H1 (cell line): ENCODE results near the gene HLA-A. TPM values are rescaled to one million over a fixed set of nuclear protein-coding genes. Genes with fewer than 3 reads are reported as not detected.

ENCODE experiments used
- CTCF ChIA-PET: fragments of 300-600 bp; sonication (Branson Sonifier 250); formaldehyde crosslinking; loops from one replicate; lab custom pipeline; 2021; ENCODE audit not compliant: partially characterized antibody; lab: Charles Lee
- POLR2A ChIA-PET: fragments of 300-600 bp; sonication (Branson Sonifier 250); formaldehyde crosslinking; loops from one replicate; lab custom pipeline; 2021; ENCODE audit warnings: inconsistent platforms; ENCODE audit not compliant: partially characterized antibody; lab: Charles Lee
- DNase-seq, 2 experiments: peaks; one replicate each; pipeline versions ENCODE4 v3.0.0 to v3.0.0-alpha.2; 2010 to 2022; ENCODE audit warnings: low spot score in 2 of 2, low read depth in 1 of 2, mixed read lengths in 1 of 2
- FAIRE-seq: peaks from 2 replicates; lab custom pipeline; 2011; peaks lifted over from hg19 to GRCh38; lab: Jason Lieb, UNC
- H2AFZ ChIP-seq: 2 replicates; pipeline ENCODE4 v1.8.1; 2012; ENCODE audit warnings: low read length, inconsistent platforms
- H2AK5ac ChIP-seq: 2 replicates; pipeline ENCODE4 v1.6.1; 2013; ENCODE audit warnings: low read depth, low read length
- H2BK120ac ChIP-seq: replicated peaks from 2 replicates; pipeline ENCODE3; 2013; ENCODE audit warnings: low read depth, low read length, inconsistent platforms
- H2BK12ac ChIP-seq: 2 replicates; pipeline ENCODE4 v1.6.1; 2013; ENCODE audit warnings: low read depth, low read length
- H2BK15ac ChIP-seq: 2 replicates; pipeline ENCODE4 v1.6.1; 2013; ENCODE audit warnings: low read length
- H2BK20ac ChIP-seq: 2 replicates; pipeline ENCODE4 v1.6.1; 2013; ENCODE audit warnings: low read length
- H2BK5ac ChIP-seq: 2 replicates; pipeline ENCODE4 v1.6.1; 2013; ENCODE audit warnings: low read depth, low read length
- H3K14ac ChIP-seq: 2 replicates; pipeline ENCODE4 v1.6.1; 2013; ENCODE audit warnings: inconsistent platforms; ENCODE audit not compliant: insufficient read length
- H3K18ac ChIP-seq: 2 replicates; pipeline ENCODE4 v1.6.1; 2013; ENCODE audit warnings: low read length; ENCODE audit errors: extremely low read depth
- H3K23ac ChIP-seq: 2 replicates; pipeline ENCODE4 v1.6.1; 2013; ENCODE audit warnings: inconsistent platforms; ENCODE audit not compliant: insufficient read length
- H3K23me2 ChIP-seq: 2 replicates; pipeline ENCODE4 v1.6.1; 2013; ENCODE audit warnings: low read depth, low read length
- H3K27ac ChIP-seq: 2 replicates; pipeline ENCODE4 v1.6.1; 2011; ENCODE audit warnings: low read depth, low read length, inconsistent platforms
- H3K27me3 ChIP-seq, 4 experiments: replicated peaks in 1 of 4; 1 replicate in 1 of 4; 2 replicates in 3 of 4; pipeline versions ENCODE4 v1.6.1 to v1.8.1; 2011 to 2013; ENCODE audit warnings: low read length in 3 of 4, mild to moderate bottlenecking in 3 of 4, inconsistent platforms in 2 of 4, mixed read lengths in 2 of 4, moderate library complexity in 1 of 4; ENCODE audit not compliant: control insufficient read depth in 3 of 4, insufficient read depth in 3 of 4; ENCODE audit errors: extremely low read depth in 1 of 4
- H3K36me3 ChIP-seq, 4 experiments: 2 replicates each; pipeline versions ENCODE4 v1.6.1 to v1.8.1; 2011 to 2013; ENCODE audit warnings: mild to moderate bottlenecking in 4 of 4, low read length in 3 of 4, moderate library complexity in 2 of 4, control low read depth in 1 of 4, inconsistent platforms in 1 of 4; ENCODE audit not compliant: insufficient read depth in 4 of 4, control insufficient read depth in 2 of 4
- H3K4ac ChIP-seq: replicated peaks from 2 replicates; pipeline ENCODE3; 2013; ENCODE audit warnings: low read length, low read depth, mixed read lengths, inconsistent platforms; ENCODE audit not compliant: insufficient read length
- H3K4me1 ChIP-seq, 4 experiments: replicated peaks in 1 of 4; 1 replicate in 1 of 4; 2 replicates in 3 of 4; pipeline versions ENCODE4 v1.6.1 to v1.8.1; 2011 to 2013; ENCODE audit warnings: low read length in 3 of 4, inconsistent platforms in 2 of 4, mixed read lengths in 1 of 4; ENCODE audit not compliant: insufficient read depth in 4 of 4, control insufficient read depth in 3 of 4
- H3K4me2 ChIP-seq, 2 experiments: 2 replicates each; pipeline versions ENCODE4 v1.6.1 to v1.8.1; 2011 to 2013; ENCODE audit warnings: low read depth in 2 of 2, low read length in 2 of 2, control low read depth in 1 of 2, inconsistent platforms in 1 of 2, mild to moderate bottlenecking in 1 of 2; ENCODE audit not compliant: insufficient read depth in 1 of 2
- H3K4me3 ChIP-seq, 4 experiments: fragments of 200-600, 300-600 bp in 1 of 4; sonication (generic), shearing (Covaris generic), sonication (Bioruptor Twin) in 1 of 4; 2 replicates each; pipeline versions ENCODE4 v1.5.1 to v1.8.1; 2011 to 2016; ENCODE audit warnings: low read length in 4 of 4, low read depth in 3 of 4, control low read depth in 2 of 4, inconsistent platforms in 2 of 4, mild to moderate bottlenecking in 2 of 4, mixed read lengths in 1 of 4, moderate library complexity in 1 of 4; ENCODE audit not compliant: insufficient read depth in 2 of 4; ENCODE audit errors: extremely low read depth in 1 of 4
- H3K56ac ChIP-seq: replicated peaks from 2 replicates; pipeline ENCODE3; 2013; ENCODE audit warnings: low read depth, mild to moderate bottlenecking, mixed read lengths, low read length, inconsistent platforms; ENCODE audit not compliant: insufficient read length
- H3K79me1 ChIP-seq: 2 replicates; pipeline ENCODE4 v1.6.1; 2013; ENCODE audit warnings: low read depth, low read length, control low read depth
- H3K79me2 ChIP-seq, 2 experiments: 2 replicates each; pipeline versions ENCODE4 v1.6.1 to v1.8.1; 2012 to 2013; ENCODE audit warnings: low read length in 2 of 2, mild to moderate bottlenecking in 2 of 2, inconsistent platforms in 1 of 2; ENCODE audit not compliant: insufficient read depth in 2 of 2, control insufficient read depth in 1 of 2
- H3K9ac ChIP-seq, 4 experiments: replicated peaks in 1 of 4; 1 replicate in 1 of 4; 2 replicates in 3 of 4; pipeline versions ENCODE4 v1.6.1 to v1.8.1; 2011 to 2013; ENCODE audit warnings: low read depth in 3 of 4, low read length in 3 of 4, control low read depth in 2 of 4, mild to moderate bottlenecking in 2 of 4, moderate library complexity in 2 of 4, inconsistent platforms in 1 of 4; ENCODE audit errors: extremely low read depth in 1 of 4
- H3K9me3 ChIP-seq, 2 experiments: 2 replicates each; pipeline versions ENCODE4 v1.6.1 to v1.8.1; 2012 to 2013; ENCODE audit warnings: mild to moderate bottlenecking in 2 of 2, moderate library complexity in 2 of 2, control low read depth in 1 of 2, inconsistent platforms in 1 of 2, low read depth in 1 of 2, low read length in 1 of 2, mixed read lengths in 1 of 2; ENCODE audit not compliant: insufficient read depth in 2 of 2
- H4K20me1 ChIP-seq, 2 experiments: replicated peaks in 1 of 2; 2 replicates each; pipeline versions ENCODE3 to v1.8.1; 2011 to 2013; ENCODE audit warnings: inconsistent platforms in 2 of 2, low read length in 2 of 2, mild to moderate bottlenecking in 1 of 2; ENCODE audit not compliant: insufficient read depth in 2 of 2, control insufficient read depth in 1 of 2
- H4K5ac ChIP-seq: 2 replicates; pipeline ENCODE4 v1.6.1; 2013; ENCODE audit warnings: low read length, low read depth, mixed read lengths, inconsistent platforms; ENCODE audit not compliant: insufficient read length
- H4K8ac ChIP-seq: 2 replicates; pipeline ENCODE4 v1.8.0; 2013; ENCODE audit warnings: mild to moderate bottlenecking, moderate library complexity, low read length, inconsistent platforms; ENCODE audit not compliant: insufficient read depth; ENCODE audit errors: extremely low read depth
- H4K91ac ChIP-seq: replicated peaks from 2 replicates; pipeline ENCODE3; 2013; ENCODE audit warnings: low read length, mixed read lengths, inconsistent platforms; ENCODE audit not compliant: insufficient read length
- HDAC6 ChIP-seq: IDR thresholded peaks from one replicate; pipeline ENCODE4 v1.7.1; 2012; ENCODE audit warnings: low read depth, mild to moderate bottlenecking, inconsistent platforms, low read length, moderate library complexity
- POU5F1 ChIP-seq: IDR thresholded peaks from 2 replicates; pipeline ENCODE4 v1.6.1; 2011; ENCODE audit warnings: low read depth, mild to moderate bottlenecking, low read length, moderate library complexity
- RXRA ChIP-seq: IDR thresholded peaks from 2 replicates; pipeline ENCODE4 v1.6.1; 2011; ENCODE audit warnings: low read depth, mild to moderate bottlenecking, low read length, moderate library complexity; ENCODE audit not compliant: insufficient read depth
- polyA plus RNA-seq, 7 experiments: library from polyadenylated mRNA; depleted of rRNA in 3 of 7; stranded (reverse) in 5 of 7; unstranded in 2 of 7; fragments of >200 nt in 5 of 7; fragments of 200-250 nt in 2 of 7; gene quantifications; 1 replicate in 5 of 7; 2 replicates in 1 of 7; 4 replicates in 1 of 7; pipeline versions ENCODE4 v1.2.1 to v1.2.3, GENCODE V29; 2011 to 2013; ENCODE audit warnings: missing spikeins in 2 of 7, mixed read lengths in 2 of 7
- total RNA-seq: library from RNA; stranded (reverse); fragmentation: NEBNext Ultra II Directional; extraction: Animal tissue kit (Norgen Biotek cat#: 25700); gene quantifications from 2 replicates; pipeline ENCODE4 v1.2.1, GENCODE V29; 2021

HLA-A gene
- total and polyA plus RNA-seq, 2 of the 8 experiments (the other 6 are each of a cell fraction or from before 2014, with no cell fraction given), result 221 to 474 TPM

DNA sequence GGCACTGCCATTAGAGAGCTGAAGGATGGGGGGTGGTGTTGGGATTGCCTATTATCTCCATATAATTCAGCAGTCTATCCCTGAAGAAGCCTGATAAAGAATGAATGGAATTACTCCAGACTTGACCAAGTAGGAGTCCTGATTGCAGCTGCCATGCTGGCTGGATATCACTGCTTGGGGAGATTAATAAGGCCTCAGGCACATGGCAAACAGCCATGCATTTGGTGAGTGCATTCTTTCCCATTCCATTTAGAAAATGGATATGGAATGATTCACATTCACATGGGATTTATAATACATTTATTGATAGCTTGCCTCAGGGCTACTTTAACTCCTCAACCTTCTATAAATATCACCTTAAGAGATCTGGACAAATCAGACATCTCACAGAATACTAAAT is 49.6 kb upstream of the HLA-A start:
- no peak overlapping the region for H2BK12ac ChIP-seq
- H3K4ac ChIP-seq, result no peak overlapping the region
- FAIRE-seq (no peak), DNase-seq (no peak)
- H4K8ac ChIP-seq, result no peak overlapping the region
- no peak overlapping the region for H3K14ac ChIP-seq
- no peaks in the 10 kb centered on the region for H3K79me1 ChIP-seq
- no peak overlapping the region for H4K91ac ChIP-seq
- no peak overlapping the region for H2BK120ac ChIP-seq
- H2AFZ ChIP-seq, result no peak overlapping the region
- no peaks in the 10 kb centered on the region for H4K20me1 ChIP-seq
- H3K27ac ChIP-seq, result no peak overlapping the region
- peaks cover 10 to 20% (median 14%) of the 10 kb centered on the region in 4 experiments for H3K27me3 ChIP-seq
- no peak overlapping the region for H3K4me3 ChIP-seq
- H2BK5ac ChIP-seq, result no peak overlapping the region
- H3K9me3 ChIP-seq, result peaks cover 2 to 11% of the 10 kb centered on the region in 2 experiments; a peak in 2 of 4 replicates
- H3K4me1 ChIP-seq, result no peaks in the 10 kb centered on the region
- no peak overlapping the region for H4K5ac ChIP-seq
- no peak overlapping the region for H3K9ac ChIP-seq
- H3K23ac ChIP-seq, result no peak overlapping the region
- H3K56ac ChIP-seq, result no peak overlapping the region
- no peak overlapping the region for H2AK5ac ChIP-seq
- H3K36me3 ChIP-seq, result no peaks in the 10 kb centered on the region
- H3K23me2 ChIP-seq, result peaks cover 2% of the 10 kb centered on the region; the same call in 1 of the 2 replicates
- ChIA-PET POLR2A (no interaction called here), CTCF (interaction anchor here (0.6 to 2.5 kb wide), 4 partner anchors 40 to 239 kb away, joined by 3 to 7 read pairs (median 3); no protein-coding TSS in a partner anchor)
- no peaks in the 10 kb centered on the region for H3K79me2 ChIP-seq
- H2BK20ac ChIP-seq, result no peak overlapping the region
- no peak overlapping the region for H3K4me2 ChIP-seq
- H2BK15ac ChIP-seq, result no peak overlapping the region
- no peak overlapping the region for H3K18ac ChIP-seq
- TF ChIP-seq RXRA (no peak), POU5F1 (no peak), HDAC6 (no peak)
